GM18526 (cell line): Measurements from ENCODE around the gene UBASH3A.

Source experiments
- POLR2A ChIP-seq: IDR thresholded peaks from 3 replicates; pipeline ENCODE4 v1.6.1; 2011; ENCODE audit not compliant: insufficient read length; ENCODE audit errors: extremely low read depth

The UBASH3A gene

DNA sequence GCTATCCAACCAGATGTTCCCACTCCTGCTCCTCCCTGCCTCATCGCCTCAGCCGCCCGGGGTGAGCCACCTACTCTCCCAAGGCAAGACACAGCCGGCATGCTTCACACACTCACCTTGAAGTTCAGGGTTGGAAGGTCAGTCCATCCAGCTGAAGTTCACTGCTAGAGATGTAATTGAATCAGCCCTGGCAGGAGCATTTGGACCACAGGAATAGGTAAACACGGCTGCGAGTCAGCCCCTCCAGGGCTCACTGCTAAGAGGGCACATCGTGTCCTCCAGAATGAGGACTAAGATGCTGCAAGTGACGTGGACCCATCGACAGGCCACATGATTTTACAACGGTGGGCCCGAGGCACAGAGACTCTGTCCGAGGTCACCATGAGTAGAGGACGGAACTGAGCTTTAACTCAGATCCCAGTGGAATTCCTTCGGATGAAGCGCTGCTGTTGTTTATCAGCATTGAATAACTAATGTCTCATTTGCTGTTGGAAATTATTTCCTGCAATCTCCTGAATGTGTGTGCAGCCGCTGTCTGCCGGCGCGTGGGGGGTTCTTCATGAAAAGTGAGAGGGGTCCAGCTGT is 50.4 kb downstream of the UBASH3A start:
- no peak for TF ChIP-seq POLR2A

GRCh38 chr21:42454786-42455185 is 51.1 kb downstream of the UBASH3A start:
- TF ChIP-seq POLR2A, result no peak

- no peak for TF ChIP-seq POLR2A
These were observed 51.5 kb downstream of the UBASH3A start for GRCh38 chr21:42455196-42455595.

DNA sequence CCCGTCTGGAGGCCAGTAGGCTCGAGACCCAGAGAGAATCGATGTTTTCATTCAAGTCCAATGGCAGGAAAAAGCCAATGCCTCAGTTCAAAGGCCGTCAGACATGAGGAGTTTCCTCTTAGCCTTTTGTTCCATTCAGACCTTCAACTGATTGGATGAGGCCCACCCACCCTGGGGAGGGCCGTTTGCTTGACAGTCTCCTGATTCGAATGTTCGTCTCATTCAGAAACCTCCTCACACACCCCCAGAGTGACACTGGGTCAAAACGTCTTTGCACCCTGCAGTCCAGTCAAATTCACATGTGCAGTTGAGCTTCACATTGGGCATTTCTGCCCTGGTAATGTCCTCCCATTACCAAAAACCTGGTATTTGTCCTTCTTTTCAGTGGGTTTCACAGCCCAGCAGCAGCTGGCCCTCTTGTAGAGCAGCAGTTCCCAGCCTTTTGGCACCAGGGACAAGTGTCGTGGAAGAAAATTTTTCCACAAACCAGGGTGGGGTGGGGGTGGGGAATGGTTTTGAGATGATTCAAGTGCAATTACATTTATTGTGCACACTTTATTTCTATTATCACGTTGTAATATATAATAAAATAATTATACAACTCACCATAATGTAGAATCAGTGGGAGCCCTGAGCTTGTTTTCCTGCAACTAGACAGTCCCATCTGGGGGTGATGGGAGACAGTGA is 52.2 kb downstream of the UBASH3A start:
- TF ChIP-seq POLR2A, result no peak

DNA sequence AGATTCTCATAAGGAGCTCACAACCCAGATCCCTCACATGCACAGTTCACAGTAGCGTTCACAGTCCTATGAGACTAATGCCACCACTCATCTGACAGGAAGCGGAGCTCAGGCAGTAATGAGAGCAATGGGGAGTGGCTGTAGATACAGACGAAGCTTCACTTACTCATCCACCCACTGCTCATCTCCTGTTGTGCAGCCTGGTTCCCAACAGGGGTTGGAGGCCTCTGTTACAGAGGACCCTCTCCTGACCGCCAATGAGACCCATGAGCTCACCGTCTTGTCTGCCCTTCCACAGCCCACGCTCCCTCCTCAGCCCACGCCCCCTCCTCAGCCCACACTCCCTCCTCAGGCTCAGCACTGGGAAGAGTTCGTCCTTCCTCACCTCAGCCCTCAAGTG is 52.8 kb downstream of the UBASH3A start:
- no peak for TF ChIP-seq POLR2A

- TF ChIP-seq POLR2A, result no peak
These were observed 55.4 kb downstream of the UBASH3A start for GRCh38 chr21:42459082-42459460.

DNA sequence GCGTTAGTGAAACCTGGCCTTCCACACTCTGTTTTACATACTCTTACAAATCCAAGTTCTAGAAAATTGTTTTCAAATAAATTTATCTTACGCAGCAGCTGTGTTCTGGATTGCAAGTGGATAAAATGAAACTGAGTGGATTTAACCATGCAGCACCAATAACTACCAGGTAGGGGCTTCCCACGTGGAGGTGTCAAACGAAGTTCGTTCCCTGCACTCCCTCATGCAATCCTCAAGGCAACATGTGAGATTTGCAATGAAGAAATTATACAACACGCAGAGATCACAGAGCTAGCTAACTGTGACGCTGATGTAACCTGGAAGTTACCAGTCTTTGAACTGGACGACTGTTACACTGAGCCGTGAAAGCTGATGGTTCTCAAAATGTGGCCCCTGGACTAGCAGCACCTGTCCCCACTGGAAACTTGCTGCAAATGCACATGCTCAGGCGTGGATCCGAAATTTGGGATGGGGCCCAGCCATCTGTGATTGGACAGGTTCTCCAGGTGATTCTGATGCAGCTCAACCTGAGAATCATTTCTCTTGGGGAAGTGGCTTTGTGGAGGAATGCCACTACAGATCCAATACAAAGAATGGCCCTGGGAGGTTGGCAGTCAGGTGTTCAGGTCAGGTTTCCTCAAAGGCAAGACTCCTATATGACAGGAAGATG is 56.0 kb downstream of the UBASH3A start:
- TF ChIP-seq POLR2A, result no peak

- peak; percentile 19 for TF ChIP-seq POLR2A
These were observed 56.9 kb downstream of the UBASH3A start for GRCh38 chr21:42460391-42461184.

GRCh38 chr21:42461185-42461520 is 57.5 kb downstream of the UBASH3A start:
- no peak for TF ChIP-seq POLR2A

GRCh38 chr21:42461881-42462877 is 58.5 kb downstream of the UBASH3A start:
- no peak for TF ChIP-seq POLR2A

DNA sequence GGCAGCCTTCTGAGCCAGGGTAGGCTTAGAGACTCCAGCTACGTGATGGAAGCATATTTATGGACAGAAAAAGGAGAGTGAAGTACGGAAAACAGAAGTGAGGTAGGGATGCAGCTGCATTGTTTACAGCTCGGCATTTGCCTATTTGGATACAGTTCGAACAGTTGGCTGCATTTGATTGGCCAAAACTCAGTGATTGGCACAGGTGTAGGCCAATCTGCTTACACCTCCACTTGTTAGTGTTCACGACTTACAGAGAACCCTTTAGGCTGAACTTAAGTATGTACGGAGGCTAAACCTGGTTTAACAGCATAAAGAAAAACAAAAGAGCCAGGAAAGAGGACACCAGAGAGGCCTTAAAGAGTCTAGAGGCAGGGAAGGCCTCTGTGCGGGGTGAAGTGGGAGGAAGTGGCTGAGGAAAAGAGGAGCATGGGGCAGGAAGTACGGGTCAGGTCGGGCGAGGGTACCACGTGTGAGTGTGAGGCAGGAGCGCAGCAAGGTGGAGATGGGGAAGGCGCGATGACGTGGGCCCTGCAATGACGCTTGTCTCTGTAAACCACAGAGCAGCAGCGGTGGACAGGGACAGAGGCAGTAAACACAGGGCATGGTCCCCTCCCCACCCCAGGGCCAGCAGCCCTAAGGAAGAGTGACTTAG is 60.3 kb downstream of the UBASH3A start:
- TF ChIP-seq POLR2A, result no peak

GRCh38 chr21:42465008-42465802 is 61.5 kb downstream of the UBASH3A start:
- TF ChIP-seq POLR2A, result peak; percentile 17

- TF ChIP-seq POLR2A, result no peak
These were observed 62.1 kb downstream of the UBASH3A start for GRCh38 chr21:42465803-42466127.

DNA sequence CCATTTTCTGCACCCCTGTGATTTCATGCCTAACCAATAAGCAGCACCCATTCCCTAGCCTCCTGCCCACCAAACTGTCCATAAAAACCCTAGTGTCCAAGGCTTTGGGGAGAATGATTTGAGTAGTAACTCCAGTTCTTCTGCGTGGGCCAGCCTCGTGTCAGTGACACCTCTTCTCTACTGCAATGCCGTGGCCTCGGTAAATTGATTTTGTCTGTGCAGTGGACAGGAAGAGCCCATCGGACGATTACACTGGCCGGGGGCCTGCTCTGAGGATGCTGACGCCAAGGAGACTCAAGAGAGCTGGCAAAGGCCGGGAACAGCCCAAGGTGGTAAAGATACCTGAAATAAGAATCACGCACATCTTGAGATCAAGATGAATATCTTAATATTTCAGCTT is 63.0 kb downstream of the UBASH3A start:
- no peak for TF ChIP-seq POLR2A
